HG03066 (cell line): ENCODE results near the gene HIBADH.

Experiments
- ATAC-seq: cut with Tn5 transposase; IDR thresholded peaks from one replicate; pipeline ENCODE4 v1.9.1; 2021; ENCODE audit warnings: low read depth; ENCODE audit not compliant: unreplicated experiment

Gene HIBADH

GRCh38 chr7:27554826-27555225 is 107.9 kb downstream of the HIBADH start:
- ATAC-seq, result no peak

- ATAC-seq, result no peak
Measured at GRCh38 chr7:27553273-27553672, 109.4 kb downstream of the HIBADH start.

- ATAC-seq, result no peak
Measured at GRCh38 chr7:27551803-27552400, 110.8 kb downstream of the HIBADH start.

GRCh38 chr7:27549606-27550005 is 113.1 kb downstream of the HIBADH start:
- no peak for ATAC-seq

GRCh38 chr7:27548304-27548703 is 114.4 kb downstream of the HIBADH start:
- no peak for ATAC-seq

- ATAC-seq, result no peak
Measured at GRCh38 chr7:27547401-27547800, 115.3 kb downstream of the HIBADH start.

GRCh38 chr7:27546610-27547009 is 116.1 kb downstream of the HIBADH start:
- ATAC-seq, result no peak

- no peak for ATAC-seq
Measured at GRCh38 chr7:27535795-27536194, 126.9 kb downstream of the HIBADH start.

GRCh38 chr7:27533652-27534081 is 129.0 kb downstream of the HIBADH start:
- no peak for ATAC-seq

GRCh38 chr7:27532314-27532713 is 130.4 kb downstream of the HIBADH start:
- no peak for ATAC-seq

- no peak for ATAC-seq
Measured at GRCh38 chr7:27527348-27527714, 135.4 kb downstream of the HIBADH start.

GRCh38 chr7:27526611-27527347 is 135.9 kb downstream of the HIBADH start:
- ATAC-seq, result no peak

GRCh38 chr7:27526131-27526530 is 136.6 kb downstream of the HIBADH start:
- ATAC-seq, result no peak

- ATAC-seq, result no peak
Measured at GRCh38 chr7:27523321-27523720, 139.4 kb downstream of the HIBADH start.

- ATAC-seq, result no peak
Measured at GRCh38 chr7:27522566-27522965, 140.1 kb downstream of the HIBADH start.

GRCh38 chr7:27520815-27521790 is 141.6 kb downstream of the HIBADH start:
- no peak for ATAC-seq

- no peak for ATAC-seq
Measured at GRCh38 chr7:27519793-27520469, 142.8 kb downstream of the HIBADH start.

- ATAC-seq, result no peak
Measured at GRCh38 chr7:27518561-27519350, 143.9 kb downstream of the HIBADH start.

- no peak for ATAC-seq
Measured at GRCh38 chr7:27516421-27516820, 146.3 kb downstream of the HIBADH start.

- no peak for ATAC-seq
Measured at GRCh38 chr7:27515933-27516332, 146.8 kb downstream of the HIBADH start.
